Activated CD8-positive, alpha-beta memory T cell treated with anti-CD3 and anti-CD28 coated beads, Interleukin-2, amount 50 U/mL, for 24 hours (primary cell): ENCODE data around the gene AKAP10.
A peak's percentile ranks its signal among the peaks of the same experiment; 100 is the strongest.
"Not testable (repeated sequence)": the region's sequence is repeated elsewhere in the genome, so short reads cannot be mapped to it uniquely, and the experiment has no call there.

Experiments
- DNase-seq: peaks from one replicate; pipeline ENCODE4 v3.0.0-alpha.2; 2020; ENCODE audit errors: extremely low read depth

The AKAP10 gene, protein sequence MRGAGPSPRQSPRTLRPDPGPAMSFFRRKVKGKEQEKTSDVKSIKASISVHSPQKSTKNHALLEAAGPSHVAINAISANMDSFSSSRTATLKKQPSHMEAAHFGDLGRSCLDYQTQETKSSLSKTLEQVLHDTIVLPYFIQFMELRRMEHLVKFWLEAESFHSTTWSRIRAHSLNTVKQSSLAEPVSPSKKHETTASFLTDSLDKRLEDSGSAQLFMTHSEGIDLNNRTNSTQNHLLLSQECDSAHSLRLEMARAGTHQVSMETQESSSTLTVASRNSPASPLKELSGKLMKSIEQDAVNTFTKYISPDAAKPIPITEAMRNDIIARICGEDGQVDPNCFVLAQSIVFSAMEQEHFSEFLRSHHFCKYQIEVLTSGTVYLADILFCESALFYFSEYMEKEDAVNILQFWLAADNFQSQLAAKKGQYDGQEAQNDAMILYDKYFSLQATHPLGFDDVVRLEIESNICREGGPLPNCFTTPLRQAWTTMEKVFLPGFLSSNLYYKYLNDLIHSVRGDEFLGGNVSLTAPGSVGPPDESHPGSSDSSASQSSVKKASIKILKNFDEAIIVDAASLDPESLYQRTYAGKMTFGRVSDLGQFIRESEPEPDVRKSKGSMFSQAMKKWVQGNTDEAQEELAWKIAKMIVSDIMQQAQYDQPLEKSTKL

DNA sequence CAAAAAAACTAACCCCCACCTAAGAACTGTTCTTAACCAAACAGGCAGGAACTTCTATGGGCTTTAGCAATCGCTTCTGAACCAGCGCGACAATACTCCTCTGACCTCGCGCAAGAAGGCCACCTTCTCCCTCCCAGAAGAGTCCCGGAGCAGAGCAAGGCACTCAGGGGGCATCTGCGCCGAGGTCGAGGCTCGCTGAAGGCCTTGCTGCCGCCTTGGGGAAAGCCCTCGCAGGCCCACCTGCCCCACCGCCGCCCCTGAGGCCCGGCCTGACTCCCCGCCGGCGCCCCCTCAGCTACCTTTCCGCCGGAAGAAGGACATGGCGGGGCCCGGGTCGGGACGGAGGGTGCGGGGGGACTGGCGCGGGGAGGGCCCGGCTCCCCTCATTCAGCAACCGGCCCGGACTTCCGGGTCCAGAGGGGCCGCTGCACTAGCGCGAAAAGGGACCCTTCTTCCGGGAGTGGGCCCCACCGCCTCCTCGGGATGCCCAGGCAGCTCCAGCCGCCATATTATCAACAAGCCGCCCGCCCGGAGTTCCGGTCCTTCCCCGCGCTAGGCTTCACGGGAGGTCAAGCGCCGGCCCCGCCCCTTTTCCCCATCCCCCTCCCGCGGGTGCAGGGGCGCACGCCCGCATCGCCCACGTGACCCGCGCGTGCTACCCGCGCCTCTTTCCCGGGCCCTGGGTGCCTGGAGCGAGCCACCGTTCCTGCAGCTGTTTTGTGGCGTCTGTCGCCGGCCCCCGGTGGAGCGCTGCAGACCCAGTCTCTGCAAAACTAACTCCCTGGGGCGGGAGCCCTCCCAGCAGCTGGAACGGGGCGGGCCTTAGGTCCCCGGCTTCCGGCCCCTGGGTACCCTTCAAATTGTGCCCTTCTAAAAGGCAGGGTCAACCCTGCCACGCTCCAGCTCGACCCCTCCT is at the start of gene AKAP10:
Gene AKAP10, minus strand, starts transcription at position 536 of the 916 bp plus-strand sequence. Its CDS starts 149 bp downstream, at position 387.
- peak; percentile 90 for DNase-seq

DNA sequence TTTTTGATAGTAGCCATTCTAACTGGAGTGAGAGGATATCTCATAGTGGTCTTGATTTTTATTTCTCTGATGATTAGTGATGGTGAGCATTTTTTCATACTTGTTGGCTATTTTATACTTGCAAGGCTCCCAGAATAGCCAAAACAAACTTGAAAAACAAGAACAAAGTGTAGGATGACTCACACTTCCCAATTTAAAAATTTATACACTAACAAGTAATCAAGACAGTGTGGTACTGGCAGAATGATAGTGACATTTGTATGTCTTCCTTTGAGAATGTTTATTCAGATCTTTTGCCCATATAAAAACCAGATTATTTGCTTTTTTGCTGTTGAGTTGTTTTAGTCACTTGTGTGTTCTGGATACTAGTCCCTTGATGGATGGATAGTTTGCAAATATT is 49.3 kb upstream of the AKAP10 start:
- DNase-seq, result no peak

DNA sequence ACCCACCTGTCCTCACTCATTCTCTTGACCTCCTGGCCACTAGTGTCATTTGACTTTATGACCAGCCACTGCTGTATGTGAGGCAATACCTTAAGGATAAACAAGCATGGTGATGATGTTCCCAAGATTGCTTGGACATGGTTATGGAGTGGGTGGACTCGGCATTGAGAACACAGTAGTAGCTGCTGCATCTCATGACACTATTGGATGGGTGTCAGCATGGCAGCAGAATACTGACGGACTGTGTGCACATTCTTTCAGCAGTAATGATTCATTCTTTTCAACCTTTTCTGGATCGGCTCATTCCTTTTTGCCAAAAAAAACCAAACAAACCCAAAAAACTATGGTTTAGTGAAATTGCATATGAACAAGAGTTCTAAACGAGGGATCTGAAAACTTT is 45.1 kb upstream of the AKAP10 start:
- DNase-seq, result no peak

DNA sequence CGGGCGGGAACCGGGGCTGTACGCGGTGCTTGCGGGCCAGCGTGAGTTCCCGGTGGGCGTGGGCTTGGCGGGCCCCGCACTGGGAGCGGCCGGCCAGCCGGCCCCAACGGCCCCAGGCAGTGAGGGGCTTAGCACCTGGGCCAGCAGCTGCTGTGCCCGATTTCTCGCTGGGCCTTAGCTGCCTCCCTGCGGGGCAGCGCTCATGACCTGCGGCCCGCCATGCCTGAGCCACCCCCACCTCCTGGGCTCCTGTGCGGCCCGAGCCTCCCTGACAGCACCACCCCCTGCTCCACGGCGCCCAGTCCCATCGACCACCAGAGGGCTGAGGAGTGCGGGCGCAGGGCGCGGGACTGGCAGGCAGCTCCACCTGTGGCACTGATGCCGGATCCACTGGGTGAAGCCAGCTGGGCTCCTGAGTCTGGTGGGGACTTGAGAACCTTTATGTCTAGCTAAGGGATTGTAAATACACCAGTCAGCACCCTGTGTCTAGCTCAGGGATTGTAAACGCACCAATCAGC is 38.9 kb upstream of the AKAP10 start:
- DNase-seq, result not testable (repeated sequence)

DNA sequence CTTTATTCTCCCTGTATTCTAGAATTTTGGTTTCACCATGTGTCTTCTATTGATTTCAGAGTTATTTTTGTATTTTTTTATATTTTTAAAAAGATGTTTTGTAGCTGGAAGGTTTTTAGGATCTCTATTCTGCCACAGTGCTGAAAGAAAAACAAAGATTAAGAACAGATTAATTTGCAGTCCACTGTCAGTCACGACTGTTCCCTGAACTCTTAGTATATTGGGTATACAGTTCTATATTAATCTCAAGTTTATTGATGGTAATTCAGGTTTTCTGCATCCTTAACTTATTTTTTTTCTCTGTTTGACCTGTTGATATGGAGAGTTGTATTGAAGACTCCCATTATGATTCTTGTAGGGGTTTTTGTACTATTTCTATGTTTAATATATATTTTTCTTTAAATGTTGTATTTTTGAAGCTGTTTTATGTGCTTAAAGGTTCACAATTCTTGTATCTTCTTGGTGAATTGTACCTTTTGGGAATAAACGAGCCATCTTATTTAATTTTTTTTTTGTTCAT is 34.4 kb upstream of the AKAP10 start:
- no peak for DNase-seq

DNA sequence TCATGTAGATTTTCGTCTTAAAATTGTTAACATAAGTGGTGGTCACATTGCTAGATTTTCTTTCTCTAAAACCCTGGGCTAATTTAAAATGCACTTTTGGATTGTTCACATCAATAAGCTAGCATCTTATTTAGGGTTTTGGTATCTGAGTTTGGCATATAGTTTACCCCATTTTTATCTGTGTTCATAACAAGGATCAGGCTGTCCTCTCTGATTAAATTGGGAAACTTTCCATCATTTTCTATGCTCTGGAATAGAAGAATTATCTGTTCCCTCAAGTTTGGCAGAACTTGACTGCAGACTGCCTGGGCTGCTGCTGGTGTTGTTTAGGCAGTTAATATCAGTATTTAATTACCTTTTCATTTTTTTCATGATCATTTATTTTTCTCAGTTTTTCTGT is 33.3 kb upstream of the AKAP10 start:
- DNase-seq, result no peak

DNA sequence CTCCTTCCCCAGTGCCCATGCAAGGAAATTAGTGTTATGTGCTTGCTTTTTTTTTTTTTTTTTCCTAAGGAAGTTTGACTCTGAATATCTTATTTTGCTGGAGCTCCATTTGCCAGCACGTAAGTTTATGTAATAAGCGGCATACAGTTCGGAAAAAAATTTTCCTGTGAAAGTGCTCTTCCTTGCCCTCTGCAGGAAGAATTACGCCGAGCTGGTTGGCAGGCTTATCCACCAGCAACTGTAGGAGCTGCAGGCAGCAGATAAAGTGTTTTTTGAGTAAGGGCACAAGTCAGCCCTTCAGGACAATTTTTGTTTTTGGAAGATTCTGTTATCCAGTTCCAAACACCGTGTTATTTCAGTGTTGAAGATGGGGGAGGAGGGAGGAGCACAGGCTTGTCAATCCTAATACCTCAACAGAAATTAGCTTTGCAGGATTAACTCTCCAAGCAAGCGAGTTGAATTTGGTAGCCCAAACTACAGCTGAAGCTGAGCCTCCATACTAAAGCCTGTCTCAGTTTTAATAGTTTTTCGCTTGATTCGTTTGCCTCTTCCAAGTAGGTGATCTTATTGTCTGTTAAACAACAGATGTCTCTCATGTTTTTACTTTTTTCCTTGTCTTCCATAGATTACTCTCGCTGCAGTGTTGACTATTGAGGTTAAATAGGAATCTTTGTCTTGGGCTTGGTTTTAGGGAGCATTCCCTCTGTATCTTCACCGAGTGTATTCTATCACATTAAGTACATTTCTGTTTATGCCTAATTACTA is 32.7 kb upstream of the AKAP10 start:
- no peak for DNase-seq

DNA sequence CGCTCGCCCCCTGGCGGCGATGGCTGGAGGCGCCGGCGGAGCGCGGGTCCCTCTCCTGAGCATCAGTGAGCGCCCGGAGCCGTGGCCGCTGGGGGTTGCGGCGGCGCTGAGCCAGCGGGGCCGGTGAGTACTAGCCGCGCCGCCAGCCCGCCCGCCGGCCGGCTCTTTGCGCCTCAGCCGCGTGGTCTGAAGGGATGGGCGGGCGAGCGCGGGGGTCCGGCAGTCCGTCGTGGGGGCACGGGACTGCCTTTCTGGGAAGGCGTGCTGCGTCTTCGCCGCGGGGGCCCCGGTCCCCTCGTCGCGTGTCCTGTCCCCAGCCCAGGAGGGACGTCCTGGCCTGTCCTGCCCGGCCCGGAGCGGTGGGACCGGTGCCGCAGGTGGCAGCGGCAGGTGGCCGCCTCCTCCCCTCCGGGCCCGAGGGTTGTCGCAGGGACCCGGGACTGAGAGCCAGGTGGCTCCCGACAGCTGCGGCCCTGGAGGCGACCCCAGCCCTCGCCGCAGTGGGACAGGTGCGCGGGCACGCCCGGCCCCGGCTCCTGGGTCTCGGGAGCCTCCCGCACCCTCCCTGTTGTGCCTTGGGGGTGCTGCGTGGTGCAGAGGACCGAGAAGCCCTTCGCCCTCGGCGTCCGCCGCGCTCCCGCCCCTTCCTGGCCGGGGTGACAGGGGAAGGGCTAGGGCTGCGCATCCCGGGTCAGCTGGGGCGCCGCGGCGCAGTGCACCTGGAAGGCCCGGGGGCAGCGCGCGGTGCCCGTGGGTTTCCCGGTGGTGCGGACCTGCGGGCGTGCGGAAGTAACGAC is 31.9 kb upstream of the AKAP10 start, which contains the start of gene SPECC1:
Gene SPECC1, plus strand, starts transcription at position 58 of the 797 bp plus-strand sequence. CDS start 87,293 bp downstream, outside the sequence.
- DNase-seq, result peak; percentile 43

DNA sequence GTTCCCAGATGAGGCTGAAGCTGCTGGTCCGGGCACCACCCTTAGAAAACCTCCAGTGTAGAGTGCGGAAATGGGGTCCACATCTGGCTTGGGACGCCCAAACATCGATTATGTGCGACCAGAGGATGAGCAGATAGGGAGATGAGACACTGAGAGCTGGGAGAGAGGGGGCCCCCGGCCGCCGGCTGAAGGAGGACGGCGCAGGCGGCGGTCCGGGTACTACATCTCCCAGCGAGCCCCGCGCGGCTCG is 31.3 kb upstream of the AKAP10 start:
- no peak for DNase-seq

DNA sequence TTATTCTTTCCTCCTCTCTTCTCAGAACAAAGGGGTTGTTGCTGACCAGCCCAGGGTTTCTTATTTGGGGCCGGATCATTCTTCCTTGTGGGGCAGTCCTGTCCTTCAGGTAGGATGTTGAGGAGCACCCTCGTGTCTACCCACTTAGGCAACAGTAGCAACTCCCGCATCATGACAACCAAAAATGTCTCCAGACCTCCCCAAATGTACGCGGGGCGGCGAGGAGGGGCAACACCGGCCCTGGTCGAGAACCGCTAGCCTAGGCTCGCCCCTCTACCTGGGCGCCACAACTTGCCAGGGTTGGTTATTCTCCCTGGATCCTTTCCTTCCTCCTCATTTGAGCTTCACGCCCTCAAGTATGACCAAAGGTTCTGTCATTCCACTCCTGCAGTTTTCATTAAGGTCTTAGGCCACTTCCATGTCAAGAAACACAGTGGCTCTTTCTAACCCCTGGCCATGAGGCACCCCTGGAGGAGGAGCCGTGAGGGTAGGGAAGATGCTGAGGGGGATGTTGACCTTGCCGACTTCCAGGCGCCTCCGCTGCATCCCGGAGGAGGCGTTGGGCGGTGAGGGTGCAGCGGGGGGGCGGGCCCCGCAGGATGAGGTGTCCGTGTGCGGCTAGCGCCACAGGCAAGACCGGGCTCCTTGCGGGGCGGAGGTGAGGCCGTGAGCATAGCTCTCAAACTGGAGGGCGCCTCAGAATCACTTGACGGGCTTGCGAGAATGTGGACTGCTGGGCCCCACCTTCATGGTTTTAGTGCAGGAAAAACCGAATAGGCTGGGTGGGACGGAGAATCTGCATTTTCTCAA is 30.8 kb upstream of the AKAP10 start:
- DNase-seq, result no peak

DNA sequence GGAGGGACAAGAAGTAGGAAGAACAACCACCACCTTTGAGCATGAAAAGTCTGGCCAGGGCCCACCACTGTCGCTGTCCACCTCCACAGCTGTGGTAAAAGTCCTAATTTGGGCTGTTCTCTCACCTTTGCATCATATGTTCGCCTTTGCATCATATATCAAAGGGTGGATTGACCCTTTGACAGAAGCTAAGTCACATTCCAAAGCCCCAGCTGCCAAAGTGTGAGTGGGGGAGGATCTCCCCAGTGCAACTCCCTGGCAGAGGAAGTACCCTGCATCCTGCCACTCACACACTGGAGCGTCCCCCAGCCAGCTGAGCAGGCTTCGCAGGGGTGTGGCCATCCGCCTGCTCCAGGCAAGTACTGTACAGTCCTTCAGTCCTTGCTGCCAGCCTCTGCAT is 18.9 kb upstream of the AKAP10 start:
- DNase-seq, result no peak

DNA sequence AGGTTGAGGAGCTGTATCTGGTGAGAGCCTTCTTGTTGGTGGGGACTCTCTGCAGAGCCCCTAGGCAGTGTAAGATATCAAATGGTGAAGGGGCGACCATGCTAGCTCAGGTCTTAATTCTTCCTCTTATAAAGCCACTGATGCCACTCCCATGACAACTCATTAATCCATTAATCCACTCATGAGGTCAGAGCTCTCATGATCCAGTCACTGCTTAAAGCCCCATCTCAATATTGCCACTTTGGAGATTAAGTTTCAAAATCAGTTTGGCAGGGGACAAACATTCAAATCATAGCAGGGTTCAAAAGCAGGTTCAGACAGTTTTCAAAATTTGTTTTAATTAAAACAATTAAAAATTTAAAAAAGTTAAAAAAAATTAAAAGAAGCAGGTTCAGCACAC is 18.5 kb upstream of the AKAP10 start:
- DNase-seq, result no peak

DNA sequence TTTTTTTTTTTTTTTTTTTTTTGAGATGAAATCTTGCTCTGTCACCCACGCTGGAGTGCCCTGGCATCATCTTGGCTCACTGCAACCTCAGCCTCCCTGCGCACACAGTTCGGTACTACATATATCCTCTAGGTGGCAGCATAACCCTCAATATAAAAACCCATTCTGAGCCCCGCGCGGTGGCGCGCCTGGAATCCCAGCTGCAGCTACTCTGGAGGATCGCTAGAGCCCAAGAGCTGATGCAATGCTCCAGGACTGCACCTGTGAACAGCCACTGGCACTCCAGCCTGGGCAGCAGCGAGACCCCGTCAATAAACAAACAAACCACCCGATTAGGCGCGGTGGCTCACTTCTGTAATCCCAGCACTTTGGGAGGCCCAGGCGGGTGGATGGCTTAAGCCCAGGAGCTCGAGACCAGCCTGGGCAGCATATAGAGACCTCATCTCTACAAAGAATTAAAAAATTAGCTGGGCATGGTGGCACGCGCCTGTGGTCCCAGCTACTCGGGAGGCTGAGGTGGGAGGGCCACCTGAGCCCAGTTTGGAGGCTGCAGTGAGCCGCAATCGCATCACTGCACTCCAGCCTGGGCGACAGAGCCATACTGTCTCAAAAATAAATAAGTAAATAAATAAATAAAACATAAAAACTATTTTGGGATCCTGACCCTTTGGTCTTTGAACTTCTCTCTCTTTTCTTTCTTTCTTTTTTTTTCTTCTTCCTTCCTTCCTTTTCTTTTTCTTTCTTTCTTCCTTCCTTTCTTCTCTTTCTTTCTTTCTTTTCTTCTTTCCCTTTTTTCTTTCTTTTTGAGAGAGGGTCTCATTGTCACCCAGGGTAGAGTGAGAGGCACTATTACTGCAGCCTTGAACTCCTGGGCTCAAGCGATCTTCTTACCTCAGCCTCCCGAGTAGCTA is 15.4 kb upstream of the AKAP10 start:
- DNase-seq, result peak; percentile 38

DNA sequence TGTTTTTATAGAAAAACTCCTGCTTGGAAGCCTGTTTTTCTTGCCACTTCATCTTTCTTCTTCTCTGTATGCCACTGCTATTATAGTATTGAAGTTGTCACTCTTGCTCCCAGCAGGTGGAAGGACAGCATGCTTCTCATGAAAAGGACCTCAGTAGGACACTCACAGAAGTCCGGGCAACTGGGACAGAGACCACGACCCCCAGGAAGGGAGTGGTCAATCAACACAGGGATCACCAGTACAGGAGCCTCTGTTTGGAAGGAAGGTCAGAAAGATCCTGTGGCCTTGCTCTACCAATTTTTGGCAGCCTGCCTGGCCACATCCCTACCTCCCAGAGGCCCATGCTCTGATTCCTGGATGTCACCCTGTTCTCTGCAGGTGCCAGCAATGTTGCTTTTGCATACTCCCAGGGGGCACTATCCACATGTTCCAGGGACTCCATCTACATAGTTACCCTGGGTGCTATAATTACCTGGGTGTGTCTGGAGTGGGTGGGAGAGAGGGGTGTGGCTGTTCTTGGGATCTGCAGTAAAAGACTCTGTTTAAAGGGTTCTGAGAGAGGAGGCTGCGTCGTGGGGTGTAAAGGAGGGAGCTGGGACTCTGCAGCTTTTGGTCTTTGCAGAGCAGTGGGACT is 13.7 kb upstream of the AKAP10 start:
- DNase-seq, result no peak

DNA sequence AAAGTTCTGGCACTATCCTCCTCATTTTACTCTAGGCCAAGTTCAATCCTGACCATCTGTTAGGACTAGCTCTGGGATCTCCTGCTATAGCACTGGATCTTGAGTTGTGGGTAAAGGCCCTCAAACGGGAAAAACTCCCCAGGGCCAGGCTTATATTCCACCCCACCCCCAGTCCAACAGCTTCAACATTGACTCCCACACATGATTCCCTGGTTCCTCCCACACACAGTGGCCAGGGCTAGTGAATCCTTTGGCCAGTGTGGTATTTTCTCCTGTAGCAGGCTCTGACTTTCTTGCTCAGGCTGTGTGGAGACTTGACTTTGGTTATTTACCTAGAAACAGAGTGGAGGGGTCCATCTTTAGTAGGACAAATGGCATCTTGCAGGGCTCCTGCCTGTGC is 10.3 kb upstream of the AKAP10 start:
- DNase-seq, result no peak

DNA sequence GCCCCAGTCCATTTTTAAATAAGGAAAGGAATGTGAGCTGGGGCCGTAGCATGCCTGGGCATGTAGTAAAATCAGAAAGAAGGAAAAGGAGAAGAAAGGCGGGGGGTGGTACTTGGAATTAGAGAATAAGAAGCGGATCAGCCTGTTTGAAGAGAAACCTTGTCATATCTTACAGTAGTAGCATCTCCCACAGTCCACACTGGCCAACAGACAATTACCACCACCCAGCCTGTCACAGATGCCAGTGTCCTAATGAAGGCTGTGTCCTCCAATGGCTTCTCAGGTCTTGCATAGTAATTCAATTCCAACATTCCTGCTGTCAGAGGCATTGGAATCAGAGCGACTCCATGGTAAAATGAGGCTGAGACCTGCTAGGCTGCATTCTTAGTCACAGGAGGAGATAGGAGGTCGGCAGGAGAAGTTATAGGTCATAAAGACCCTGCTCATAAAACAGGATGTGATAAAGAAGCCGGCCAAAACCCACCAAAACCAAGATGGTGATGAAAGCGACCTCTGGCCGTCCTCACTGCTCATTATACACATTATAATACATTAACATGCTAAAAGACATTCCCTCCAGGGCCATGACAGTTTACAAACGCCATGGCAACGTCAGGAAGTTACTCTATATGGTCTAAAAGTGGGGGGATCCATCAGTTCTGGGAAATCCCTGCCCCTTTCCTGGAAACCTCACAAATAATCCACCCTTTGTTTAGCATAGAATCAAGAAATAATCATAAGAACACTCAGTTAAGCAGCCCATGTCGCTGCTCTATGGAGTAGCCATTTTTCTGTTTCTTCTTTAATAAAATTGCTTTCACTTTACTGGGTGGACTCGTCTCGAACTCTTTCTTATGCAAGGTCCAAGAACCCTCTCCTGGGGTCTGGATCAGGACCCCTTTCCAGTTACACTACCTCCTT is 9.6 kb upstream of the AKAP10 start:
- no peak for DNase-seq
